GM18498 (cell line): ENCODE data around the gene CUX1.
A peak's percentile ranks its signal among the peaks of the same experiment; 100 is the strongest.
"Not testable (repeated sequence)": the region's sequence is repeated elsewhere in the genome, so short reads cannot be mapped to it uniquely, and the experiment has no call there.

Experiments
- ATAC-seq: cut with Tn5 transposase; IDR thresholded peaks from one replicate; pipeline ENCODE4 v1.9.1; 2021; ENCODE audit warnings: mild to moderate bottlenecking, moderate library complexity; ENCODE audit not compliant: unreplicated experiment

CUX1 gene

GRCh38 chr7:101913851-101914250, 96.4 kb downstream of the CUX1 start:
- no peak for ATAC-seq

- ATAC-seq, result no peak
Observed at GRCh38 chr7:101915000-101915399, 97.6 kb downstream of the CUX1 start.

GRCh38 chr7:101916041-101916800, 98.8 kb downstream of the CUX1 start:
- no peak for ATAC-seq

GRCh38 chr7:101916876-101917275, 99.5 kb downstream of the CUX1 start:
- ATAC-seq, result no peak

- no peak for ATAC-seq
Observed at GRCh38 chr7:101917566-101917965, 100.1 kb downstream of the CUX1 start.

- ATAC-seq, result no peak
Observed at GRCh38 chr7:101918426-101918825, 101.0 kb downstream of the CUX1 start.

- ATAC-seq, result no peak
Observed at GRCh38 chr7:101919363-101920115, 102.1 kb downstream of the CUX1 start.

GRCh38 chr7:101921061-101921460, 103.6 kb downstream of the CUX1 start:
- ATAC-seq, result no peak

- not testable (repeated sequence) for ATAC-seq
Observed at GRCh38 chr7:101921546-101922489, 104.4 kb downstream of the CUX1 start.

GRCh38 chr7:101922631-101923601, 105.5 kb downstream of the CUX1 start:
- no peak for ATAC-seq

- ATAC-seq, result no peak
Observed at GRCh38 chr7:101923602-101923985, 106.2 kb downstream of the CUX1 start.

- ATAC-seq, result no peak
Observed at GRCh38 chr7:101924171-101924570, 106.7 kb downstream of the CUX1 start.

- no peak for ATAC-seq
Observed at GRCh38 chr7:101926265-101926664, 108.8 kb downstream of the CUX1 start.

- no peak for ATAC-seq
Observed at GRCh38 chr7:101927389-101927788, 110.0 kb downstream of the CUX1 start.

GRCh38 chr7:101927802-101928201, 110.4 kb downstream of the CUX1 start:
- ATAC-seq, result no peak

GRCh38 chr7:101929256-101929655, 111.8 kb downstream of the CUX1 start:
- ATAC-seq, result no peak

GRCh38 chr7:101929911-101930310, 112.5 kb downstream of the CUX1 start:
- ATAC-seq, result not testable (repeated sequence)

GRCh38 chr7:101932083-101932482, 114.7 kb downstream of the CUX1 start:
- ATAC-seq, result no peak

- ATAC-seq, result no peak
Observed at GRCh38 chr7:101933028-101933427, 115.6 kb downstream of the CUX1 start.

- ATAC-seq, result peak; percentile 56
Observed at GRCh38 chr7:101933688-101934121, 116.3 kb downstream of the CUX1 start.
